Cardiac septum (tissue), 1 donor: Measurements from ENCODE around the gene RPL15. TPM values are rescaled to one million over a fixed set of nuclear protein-coding genes. Genes with fewer than 3 reads are reported as not detected.
"Not testable (repeated sequence)": the region's sequence is repeated elsewhere in the genome, so short reads cannot be mapped to it uniquely, and the experiment has no call there.

ENCODE experiments used
- DNase-seq: peaks from one replicate; pipeline ENCODE4 v3.0.0-alpha.2; 2020; ENCODE audit warnings: low spot score
- intact Hi-C: fragments of 100-400 bp; cut with DNase I; formaldehyde crosslinking; loops from one replicate; pipeline ENCODE4 v1.14.0; 2022
- total RNA-seq: library from RNA; stranded (reverse); fragmentation: NEBNext Ultra II Directional; extraction: Animal tissue kit (Norgen Biotek cat#: 25700); gene quantifications from one replicate; pipeline ENCODE4 v1.2.1, GENCODE V29; 2021
- donor health status: DM: no; HTN: no; CAD: no.

Gene RPL15
- total RNA-seq, 1 donor from 2014 or later, result 798 TPM

DNA sequence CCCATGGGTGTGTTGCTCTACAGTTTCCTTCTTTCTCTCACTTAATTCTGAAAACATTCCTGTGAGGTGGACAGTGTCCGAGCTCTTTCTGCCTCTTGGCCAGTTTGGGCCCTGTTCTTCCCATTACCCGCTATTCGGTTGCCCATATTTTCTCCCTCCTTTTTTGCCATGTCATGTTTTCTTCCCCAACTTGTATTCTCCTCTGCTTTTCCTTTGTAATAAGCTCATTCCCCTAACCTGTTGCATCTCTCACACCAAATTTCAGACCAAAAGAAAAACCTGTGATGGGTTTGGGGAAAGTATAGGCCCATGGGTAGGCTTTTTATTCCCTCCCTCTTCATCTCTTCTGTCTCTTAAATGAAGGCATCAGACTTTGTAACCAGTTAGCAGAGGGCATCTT is 30.6 kb upstream of the RPL15 start:
- intact Hi-C loops, result no loop called here
- no peak for DNase-seq

DNA sequence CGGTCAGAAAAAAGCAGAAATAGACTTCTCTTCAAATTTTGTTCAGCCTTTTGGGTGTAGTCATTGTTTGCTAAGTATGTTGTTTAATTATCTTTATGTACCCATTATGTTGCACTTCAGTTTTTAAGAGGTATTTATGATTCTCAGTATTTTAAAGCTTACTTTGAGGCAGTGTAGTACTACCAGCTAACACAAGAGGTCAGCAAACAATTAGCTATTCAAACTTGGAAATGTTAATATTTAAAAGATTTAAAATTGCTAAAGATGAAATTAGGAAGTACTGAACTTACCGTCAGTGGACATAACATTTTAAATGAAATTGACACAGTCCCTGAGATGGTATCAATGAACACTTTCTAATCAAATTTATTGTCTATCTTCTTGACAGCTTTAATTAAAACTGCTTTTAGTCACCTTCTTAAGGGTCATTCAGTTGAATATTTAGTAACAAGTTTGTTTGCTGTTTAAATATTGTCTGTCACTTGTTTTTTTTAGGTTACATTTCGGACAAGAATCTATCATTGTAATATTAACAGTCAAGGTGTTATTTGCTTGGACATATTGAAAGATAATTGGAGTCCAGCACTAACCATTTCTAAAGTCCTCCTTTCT is 28.2 kb upstream of the RPL15 start:
- DNase-seq, result no peak
- intact Hi-C loops, result no loop called here

GRCh38 chr3:23889386-23889785 is 27.5 kb upstream of the RPL15 start:
- intact Hi-C loops, result no loop called here
- no peak for DNase-seq

DNA sequence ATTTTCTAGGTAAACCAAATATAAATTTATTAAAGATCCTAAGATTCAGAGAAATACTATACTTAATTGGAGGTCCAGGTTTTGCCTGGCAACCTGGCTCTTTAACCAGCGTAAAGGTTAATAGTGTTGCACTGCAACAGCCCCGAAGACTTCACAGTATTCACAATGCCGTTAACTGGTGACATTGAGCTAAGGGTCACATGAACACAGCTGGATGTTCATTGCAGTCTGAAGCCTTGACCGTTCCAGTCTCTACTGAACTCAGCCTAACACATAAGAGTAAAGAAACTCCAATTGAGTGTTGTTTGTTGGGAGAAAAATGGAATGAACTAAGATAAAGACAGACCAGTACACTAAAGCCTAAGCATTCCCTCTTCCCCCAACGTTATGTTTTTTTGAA is 27.0 kb upstream of the RPL15 start:
- intact Hi-C loops, result no loop called here
- no peak for DNase-seq

GRCh38 chr3:23894254-23895061 is 22.5 kb upstream of the RPL15 start:
- no peak for DNase-seq
- intact Hi-C loops, result no loop called here

DNA sequence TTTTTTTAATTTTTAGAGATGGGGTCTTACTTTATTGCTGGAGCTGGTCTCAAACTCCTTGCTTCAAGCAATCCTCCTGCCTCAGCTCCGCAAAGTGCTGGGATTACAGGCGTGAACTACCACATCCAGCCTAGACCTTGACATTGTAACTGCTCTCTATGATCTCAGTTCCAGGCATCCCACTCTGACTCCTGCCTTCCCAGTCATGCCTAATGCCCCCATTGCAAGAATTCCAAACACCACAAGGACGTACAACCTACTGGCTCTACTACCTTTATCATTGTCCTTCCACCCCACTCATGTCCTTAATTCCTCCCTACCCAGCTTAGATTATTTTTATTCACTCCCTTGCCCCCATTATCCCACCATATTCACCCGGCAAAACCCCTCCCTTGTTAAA is 21.8 kb upstream of the RPL15 start:
- DNase-seq, result no peak
- intact Hi-C loops, result no loop called here

- DNase-seq, result no peak
- intact Hi-C loops, result no loop called here
Observed at GRCh38 chr3:23900744-23901143, 16.2 kb upstream of the RPL15 start.

DNA sequence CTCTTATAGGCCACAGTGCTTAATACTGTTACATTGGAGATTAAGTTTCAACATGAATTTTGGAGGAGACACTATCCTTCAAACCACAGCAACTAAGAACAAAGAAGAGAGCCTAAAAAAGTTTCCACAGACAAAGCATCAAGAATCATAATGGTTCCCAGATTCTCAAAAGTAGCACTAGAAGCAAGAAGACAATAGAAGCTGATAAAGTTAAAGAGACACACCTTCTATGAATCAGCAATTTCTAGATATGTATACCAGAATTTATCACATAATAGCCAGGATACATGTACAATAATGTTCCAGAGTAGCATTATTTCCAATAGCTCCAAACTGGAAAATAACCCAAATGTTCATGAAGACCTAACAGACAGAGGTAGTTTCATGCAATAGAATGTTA is 12.4 kb upstream of the RPL15 start:
- intact Hi-C loops, result no loop called here
- DNase-seq, result no peak

DNA sequence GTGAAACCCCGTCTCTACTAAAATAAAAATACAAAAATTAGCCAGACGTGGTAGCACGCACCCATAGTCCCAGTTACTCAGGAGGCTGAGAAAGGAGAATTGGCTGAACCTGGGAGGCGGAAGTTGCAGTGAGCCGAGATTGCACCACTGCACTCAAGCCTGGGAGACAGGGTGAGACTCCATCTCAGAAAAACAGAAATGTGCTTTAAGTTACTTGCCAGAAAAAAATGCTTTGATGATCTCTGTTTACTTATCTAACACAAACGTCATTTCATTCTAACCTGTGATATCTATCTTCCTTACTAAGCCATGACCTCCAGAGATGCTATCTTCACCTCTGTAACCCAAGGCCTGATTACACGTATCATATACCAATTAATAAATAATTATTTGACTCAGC is 7.6 kb upstream of the RPL15 start:
- intact Hi-C loops, result no loop called here
- no peak for DNase-seq

DNA sequence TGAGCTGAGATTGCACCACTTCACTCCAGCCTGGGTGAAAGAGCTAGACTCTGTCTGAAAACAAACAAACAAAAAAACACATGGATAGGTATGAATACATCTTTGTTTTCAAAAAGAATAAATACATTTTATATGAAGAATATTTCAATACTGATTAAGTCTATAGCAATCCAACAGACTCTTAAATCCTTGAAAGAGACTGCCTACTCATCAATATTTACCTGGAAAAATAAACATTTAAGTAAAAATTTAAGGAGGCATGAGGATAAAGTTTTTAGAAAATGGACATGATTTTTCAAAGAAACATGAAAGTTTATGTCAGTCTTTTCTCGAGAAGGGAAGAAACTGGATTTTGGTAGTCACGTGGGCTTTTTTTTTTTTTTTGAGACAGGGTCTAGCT is 5.5 kb upstream of the RPL15 start:
- no peak for DNase-seq
- intact Hi-C loops, result no loop called here

DNA sequence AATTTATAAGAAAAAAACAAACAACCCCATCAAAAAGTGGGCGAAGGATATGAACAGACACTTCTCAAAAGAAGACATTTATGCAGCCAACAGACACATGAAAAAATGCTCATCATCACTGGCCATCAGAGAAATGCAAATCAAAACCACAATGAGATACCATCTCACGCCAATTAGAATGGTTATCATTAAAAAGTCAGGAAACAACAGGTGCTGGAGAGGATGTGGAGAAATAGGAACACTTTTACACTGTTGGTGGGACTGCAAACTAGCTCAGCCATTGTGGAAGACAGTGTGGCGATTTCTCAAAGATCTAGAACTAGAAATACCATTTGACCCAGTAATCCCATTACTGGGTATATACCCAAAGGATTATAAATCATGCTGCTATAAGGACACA is 4.6 kb upstream of the RPL15 start:
- DNase-seq, intact Hi-C loops: not testable (repeated sequence)

GRCh38 chr3:23913182-23913581 is 3.8 kb upstream of the RPL15 start:
- no peak for DNase-seq
- intact Hi-C loops, result no loop called here

- no peak for DNase-seq
- intact Hi-C loops, result no loop called here
Observed at GRCh38 chr3:23913873-23914743, 2.8 kb upstream of the RPL15 start.

- no peak for DNase-seq
- intact Hi-C loops, result loop anchor here (5.0 kb wide), 1 partner anchor 108 kb away; the partner anchor contains the start of gene UBE2E1
Observed at GRCh38 chr3:23915537-23916108, 1.3 kb upstream of the RPL15 start.

GRCh38 chr3:23916152-23916885 is 613 bp upstream of the RPL15 start:
- intact Hi-C loops, result loop anchor here (5.0 kb wide), 1 partner anchor 109 kb away; the partner anchor contains the start of gene UBE2E1
- no peak for DNase-seq

DNA sequence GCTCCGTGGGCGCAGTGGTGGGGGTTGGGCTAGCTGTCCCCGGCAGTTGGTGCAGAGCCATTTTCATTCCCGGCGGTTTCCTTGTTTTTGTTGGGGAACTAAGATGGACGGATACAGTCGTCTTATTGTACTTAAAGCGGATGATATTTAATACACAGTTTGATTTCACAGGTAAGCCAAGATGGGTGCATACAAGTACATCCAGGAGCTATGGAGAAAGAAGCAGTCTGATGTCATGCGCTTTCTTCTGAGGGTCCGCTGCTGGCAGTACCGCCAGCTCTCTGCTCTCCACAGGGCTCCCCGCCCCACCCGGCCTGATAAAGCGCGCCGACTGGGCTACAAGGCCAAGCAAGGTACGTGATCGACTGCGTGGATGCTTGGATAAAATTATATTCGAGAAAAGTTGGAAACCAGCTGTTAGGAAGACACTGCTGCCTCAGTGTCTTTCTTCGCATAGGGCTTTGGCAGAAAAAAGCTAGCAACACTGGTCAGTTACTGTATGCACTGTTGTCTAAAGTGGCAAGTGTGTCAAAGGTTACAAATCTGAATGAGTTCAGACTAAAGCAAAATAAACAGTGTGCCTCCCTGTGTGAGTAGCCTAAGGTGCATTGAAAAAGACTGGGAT is 859 bp downstream of the RPL15 start:
- intact Hi-C loops, result loop anchor here (1.0 to 5.0 kb wide), 2 partner anchors 28 to 110 kb away; partner anchors contain the start of genes NR1D2 and UBE2E1

DNA sequence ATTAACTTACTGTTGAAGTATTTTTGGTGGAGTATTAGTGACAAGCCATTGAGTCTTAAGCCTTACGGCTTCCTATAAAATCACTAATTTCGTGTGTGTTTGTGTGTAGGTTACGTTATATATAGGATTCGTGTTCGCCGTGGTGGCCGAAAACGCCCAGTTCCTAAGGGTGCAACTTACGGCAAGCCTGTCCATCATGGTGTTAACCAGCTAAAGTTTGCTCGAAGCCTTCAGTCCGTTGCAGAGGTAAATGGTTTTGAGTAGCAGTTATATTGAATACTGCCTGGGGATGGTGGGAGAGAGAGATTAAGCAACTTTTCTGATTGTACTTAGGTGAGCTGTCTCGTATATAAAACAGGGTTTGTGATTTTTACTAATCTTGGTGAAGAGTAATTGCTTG is 1.4 kb downstream of the RPL15 start:
- intact Hi-C loops, result loop anchor here (5.0 kb wide), 1 partner anchor 111 kb away; the partner anchor contains the start of gene UBE2E1
- not testable (repeated sequence) for DNase-seq

More for the DNA sequence above, 859 bp downstream of the RPL15 start:
- DNase-seq, result not testable (repeated sequence)

DNA sequence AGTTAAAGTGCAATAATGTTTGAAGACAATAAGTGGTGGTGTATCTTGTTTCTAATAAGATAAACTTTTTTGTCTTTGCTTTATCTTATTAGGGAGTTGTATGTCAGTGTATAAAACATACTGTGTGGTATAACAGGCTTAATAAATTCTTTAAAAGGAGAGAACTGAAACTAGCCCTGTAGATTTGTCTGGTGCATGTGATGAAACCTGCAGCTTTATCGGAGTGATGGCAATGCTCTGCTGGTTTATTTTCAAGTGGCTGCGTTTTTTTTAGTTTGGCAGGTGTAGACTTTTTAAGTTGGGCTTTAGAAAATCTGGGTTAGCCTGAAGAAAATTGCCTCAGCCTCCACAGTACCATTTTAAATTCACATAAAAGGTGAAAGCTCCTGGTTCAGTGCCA is 2.7 kb downstream of the RPL15 start:
- DNase-seq, result no peak
- intact Hi-C loops, result loop anchor here (5.0 kb wide), 1 partner anchor 112 kb away; the partner anchor contains the start of gene UBE2E1
